PC-9 (cell line): ENCODE results near the gene SUV39H2. TPM values are rescaled to one million over a fixed set of nuclear protein-coding genes. Genes with fewer than 3 reads are reported as not detected.
A peak's percentile ranks its signal among the peaks of the same experiment; 100 is the strongest.

Experiments
- BruUV-seq: library from RNA; stranded (reverse); fragments of 400-500 nt; replicated peaks from 2 replicates; lab custom pipeline; 2021; lab: Mats Ljungman, UMichigan
- CTCF ChIA-PET: fragments of 300-600 bp; sonication (Branson Sonifier 250); formaldehyde crosslinking; loops from one replicate; lab custom pipeline; 2022; ENCODE audit warnings: antibody characterized with exemption; lab: Charles Lee
- POLR2A ChIA-PET: fragments of 300-600 bp; sonication (Branson Sonifier 250); formaldehyde crosslinking; loops from one replicate; lab custom pipeline; 2022; ENCODE audit warnings: antibody characterized with exemption; ENCODE audit not compliant: unreplicated experiment; lab: Charles Lee
- DNase-seq, 2 experiments: peaks; one replicate each; pipeline versions ENCODE4 v3.0.0 to v3.0.0-alpha.2; 2015 to 2022; ENCODE audit warnings: mixed read lengths in 1 of 2
- H2AFZ ChIP-seq: fragments of 200-600 bp; sonication (generic); 2 replicates; pipeline ENCODE4 v1.8.1; 2017; ENCODE audit warnings: antibody characterized with exemption
- H3F3A ChIP-seq: fragments of 200-600 bp; sonication (generic); 2 replicates; pipeline ENCODE4 v1.8.1; 2017; ENCODE audit warnings: antibody characterized with exemption, mild to moderate bottlenecking, low read depth; ENCODE audit not compliant: insufficient read depth
- H3K27ac ChIP-seq: fragments of 200-600 bp; sonication (generic); 2 replicates; pipeline ENCODE4 v1.6.1; 2016; ENCODE audit warnings: mixed run types
- H3K27me3 ChIP-seq: fragments of 200-600 bp; sonication (generic); 2 replicates; pipeline ENCODE4 v1.6.1; 2016; ENCODE audit warnings: low read depth, mixed run types; ENCODE audit not compliant: insufficient read depth
- H3K36me3 ChIP-seq: fragments of 200-600 bp; sonication (generic); 2 replicates; pipeline ENCODE4 v1.6.1; 2016; ENCODE audit warnings: low read depth, mixed run types
- H3K4me1 ChIP-seq: fragments of 200-600 bp; sonication (generic); replicated peaks from 2 replicates; pipeline ENCODE4 v1.6.1; 2016; ENCODE audit warnings: mixed run types; ENCODE audit not compliant: insufficient read depth
- H3K4me2 ChIP-seq: fragments of 200-600 bp; sonication (generic); 2 replicates; pipeline ENCODE4 v1.6.1; 2017; ENCODE audit warnings: mixed run types
- H3K4me3 ChIP-seq: fragments of 200-600 bp; sonication (generic); 2 replicates; pipeline ENCODE4 v1.6.1; 2016; ENCODE audit warnings: mixed run types
- H3K79me2 ChIP-seq: fragments of 200-600 bp; sonication (generic); 2 replicates; pipeline ENCODE4 v1.6.1; 2017; ENCODE audit warnings: low read depth, mixed run types
- H3K9me2 ChIP-seq: fragments of 200-600 bp; sonication (generic); 2 replicates; pipeline ENCODE4 v1.8.1; 2017; ENCODE audit warnings: mild to moderate bottlenecking; ENCODE audit not compliant: insufficient read depth
- H3K9me3 ChIP-seq: fragments of 200-600 bp; sonication (generic); 2 replicates; pipeline ENCODE4 v1.8.1; 2016; ENCODE audit warnings: low read depth; ENCODE audit not compliant: insufficient read depth
- H4K20me1 ChIP-seq: fragments of 200-600 bp; sonication (generic); 2 replicates; pipeline ENCODE4 v1.8.1; 2017; ENCODE audit not compliant: insufficient read depth
- CTCF ChIP-seq: fragments of 200-600 bp; sonication (generic); conservative IDR thresholded peaks from 2 replicates; pipeline ENCODE4 v1.6.1; 2017; ENCODE audit warnings: mixed run types, antibody characterized with exemption, mild to moderate bottlenecking, moderate library complexity
- EZH2 ChIP-seq: fragments of 200-600 bp; sonication (generic); IDR thresholded peaks from 2 replicates; pipeline ENCODE4 v1.8.0; 2017; ENCODE audit warnings: antibody characterized with exemption, low read depth
- intact Hi-C: fragments of 100-400 bp; cut with micrococcal nuclease; formaldehyde crosslinking; loops from one replicate; pipeline ENCODE4 v1.10.0; 2022; ENCODE audit not compliant: unreplicated experiment
- total RNA-seq: library from RNA; stranded (reverse); gene quantifications from 2 replicates; pipeline ENCODE4 v1.2.3, GENCODE V29; 2021

The SUV39H2 gene
- total RNA-seq, 1 experiment from 2014 or later: 20.9 TPM

DNA sequence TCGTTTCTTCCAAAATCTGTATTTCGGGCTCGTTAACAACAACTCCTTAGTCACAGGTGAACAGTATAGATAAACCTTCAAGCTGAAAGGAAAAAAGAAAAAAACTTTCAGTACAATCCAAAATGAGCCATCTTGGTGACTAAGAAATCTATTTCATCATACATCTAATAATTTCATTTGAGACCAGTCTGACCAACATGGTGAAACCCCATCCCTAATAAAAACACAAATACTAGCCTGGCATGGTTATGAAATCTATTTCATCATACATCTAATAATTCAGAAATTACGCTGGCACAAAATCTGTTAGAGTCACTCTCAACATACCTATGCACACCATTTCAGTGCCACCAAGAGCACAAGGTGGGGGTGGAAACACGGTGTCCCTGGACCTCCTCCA, 66.4 kb downstream of the SUV39H2 start:
- no peak overlapping the region for H2AFZ ChIP-seq
- no peak overlapping the region for H3K4me3 ChIP-seq
- H3K4me2 ChIP-seq: peak overlapping the region; percentile 19; the same call in 1 of the 2 replicates
- peak overlapping the region; percentile 53; the same call in 1 of the 2 replicates for H3K27ac ChIP-seq
- H3K79me2 ChIP-seq: no peaks in the 10 kb centered on the region; the same call in 1 of the 2 replicates
- ChIA-PET CTCF (no interaction called here), POLR2A (no interaction called here)
- no peaks in the 10 kb centered on the region for H3K36me3 ChIP-seq
- H3K9me3 ChIP-seq: no peaks in the 10 kb centered on the region
- H4K20me1 ChIP-seq: no peaks in the 10 kb centered on the region
- TF ChIP-seq CTCF (no peak), EZH2 (no peak)
- DNase-seq: peak in 1 of 2 experiments; percentile 48
- intact Hi-C loops: no loop called here
- no peaks in the 10 kb centered on the region for H3K27me3 ChIP-seq
- no peaks in the 10 kb centered on the region for H3K9me2 ChIP-seq
- H3K4me1 ChIP-seq: no peaks in the 10 kb centered on the region
- H3F3A ChIP-seq: no peaks in the 10 kb centered on the region
- BruUV-seq: no TSS peak

DNA sequence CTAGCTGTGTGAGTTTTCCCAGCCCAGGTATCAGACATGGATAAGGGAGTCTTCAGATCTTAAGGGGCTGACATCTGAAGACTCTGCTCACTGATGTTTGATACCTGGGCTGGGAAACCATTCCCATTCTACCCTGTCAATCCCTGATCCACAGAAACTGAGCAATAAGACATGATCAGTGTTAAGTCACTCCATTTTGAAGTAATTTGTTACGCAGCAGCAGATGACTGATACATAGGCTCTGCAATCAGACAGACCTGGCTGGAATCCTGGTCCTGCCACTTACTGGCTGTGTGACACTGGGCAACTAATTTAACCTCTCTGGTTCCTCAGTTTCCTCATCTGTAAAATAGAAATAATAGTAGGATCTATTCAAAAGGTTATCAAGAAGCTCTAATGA, 68.6 kb downstream of the SUV39H2 start:
- BruUV-seq: no TSS peak
- H3K36me3 ChIP-seq: no peaks in the 10 kb centered on the region
- ChIA-PET CTCF (no interaction called here), POLR2A (no interaction called here)
- no peak for DNase-seq
- H3K27ac ChIP-seq: no peak overlapping the region
- no peaks in the 10 kb centered on the region for H3K9me3 ChIP-seq
- no peaks in the 10 kb centered on the region for H3K27me3 ChIP-seq
- H4K20me1 ChIP-seq: no peaks in the 10 kb centered on the region
- H3K4me2 ChIP-seq: no peak overlapping the region
- no peak overlapping the region for H3K4me3 ChIP-seq
- no peaks in the 10 kb centered on the region for H3F3A ChIP-seq
- H2AFZ ChIP-seq: no peak overlapping the region
- H3K9me2 ChIP-seq: no peaks in the 10 kb centered on the region
- no peaks in the 10 kb centered on the region for H3K4me1 ChIP-seq
- intact Hi-C loops: no loop called here
- TF ChIP-seq EZH2 (no peak), CTCF (no peak)
- H3K79me2 ChIP-seq: peaks cover 13% of the 10 kb centered on the region

- Histone ChIP-seq H3K27me3 (no peaks in the 10 kb centered on the region), H3K9me2 (no peaks in the 10 kb centered on the region), H3K4me2 (no peak overlapping the region), H3K36me3 (no peaks in the 10 kb centered on the region), H2AFZ (no peak overlapping the region), H3K79me2 (peaks cover 24% of the 10 kb centered on the region), H3K27ac (no peak overlapping the region), H3K4me1 (peaks cover 8% of the 10 kb centered on the region), H3F3A (peaks cover 7% of the 10 kb centered on the region; the same call in 1 of the 2 replicates), H4K20me1 (no peaks in the 10 kb centered on the region), H3K4me3 (no peak overlapping the region), H3K9me3 (no peaks in the 10 kb centered on the region)
- no peak for DNase-seq
- ChIA-PET POLR2A (no interaction called here), CTCF (interaction anchor here (0.5 to 0.6 kb wide), 2 partner anchors 56 to 558 kb away, joined by 3 to 4 read pairs; no protein-coding TSS in a partner anchor)
- TF ChIP-seq EZH2 (no peak), CTCF (no peak)
- intact Hi-C loops: no loop called here
- no TSS peak for BruUV-seq
Observed at GRCh38 chr10:14949291-14949690, 70.6 kb downstream of the SUV39H2 start.
